NK-92 (cell line): ENCODE measurements around the gene IFNL2.
"Not testable (repeated sequence)": the region's sequence is repeated elsewhere in the genome, so short reads cannot be mapped to it uniquely, and the experiment has no call there.

Experiments used
- DNase-seq: peaks from one replicate; lab custom pipeline; 2025; ENCODE audit not compliant: unreplicated experiment; lab: John Stamatoyannopoulos, UW

IFNL2 gene

GRCh38 chr19:39296055-39296645 is 28.0 kb downstream of the IFNL2 start, which contains the start of gene IFNL1:
IFNL1 (plus strand) TSS chr19:39296407; CDS start chr19:39296422, 15 bp downstream.
- no peak for DNase-seq

DNA sequence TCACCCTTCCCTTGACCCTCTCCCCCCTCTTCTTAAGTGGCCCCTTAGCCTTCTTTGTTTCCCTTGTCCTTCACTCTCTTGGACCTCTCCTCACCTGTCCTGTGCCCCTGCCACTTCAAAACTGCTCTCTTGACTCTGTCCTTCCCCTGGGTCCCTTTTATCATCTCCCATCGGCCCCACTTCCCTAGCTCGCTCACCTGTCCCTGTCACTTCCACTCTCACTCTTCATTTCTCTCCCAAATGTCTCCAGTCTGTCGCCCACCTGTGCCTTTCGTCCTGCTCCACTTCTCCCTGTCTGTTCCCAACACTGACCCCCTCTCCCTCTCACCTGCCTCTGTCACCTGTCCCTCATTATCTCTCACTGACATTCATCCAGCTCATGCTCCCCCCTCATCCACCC is 28.7 kb downstream of the IFNL2 start:
- no peak for DNase-seq

DNA sequence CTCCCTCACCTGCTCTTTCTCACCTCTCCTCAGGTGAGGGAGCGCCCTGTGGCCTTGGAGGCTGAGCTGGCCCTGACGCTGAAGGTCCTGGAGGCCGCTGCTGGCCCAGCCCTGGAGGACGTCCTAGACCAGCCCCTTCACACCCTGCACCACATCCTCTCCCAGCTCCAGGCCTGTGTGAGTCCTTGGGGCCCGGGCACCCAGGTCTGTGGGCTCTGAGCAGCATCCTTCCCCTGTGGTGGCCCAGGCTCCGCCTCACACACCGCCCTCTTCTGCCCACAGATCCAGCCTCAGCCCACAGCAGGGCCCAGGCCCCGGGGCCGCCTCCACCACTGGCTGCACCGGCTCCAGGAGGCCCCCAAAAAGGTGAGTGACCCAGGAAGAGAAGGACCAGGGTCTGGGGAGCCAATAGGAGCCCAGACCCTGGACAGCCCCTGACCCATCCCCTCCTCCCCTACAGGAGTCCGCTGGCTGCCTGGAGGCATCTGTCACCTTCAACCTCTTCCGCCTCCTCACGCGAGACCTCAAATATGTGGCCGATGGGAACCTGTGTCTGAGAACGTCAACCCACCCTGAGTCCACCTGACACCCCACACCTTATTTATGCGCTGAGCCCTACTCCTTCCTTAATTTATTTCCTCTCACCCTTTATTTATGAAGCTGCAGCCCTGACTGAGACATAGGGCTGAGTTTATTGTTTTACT is 29.9 kb downstream of the IFNL2 start:
- DNase-seq = no peak

DNA sequence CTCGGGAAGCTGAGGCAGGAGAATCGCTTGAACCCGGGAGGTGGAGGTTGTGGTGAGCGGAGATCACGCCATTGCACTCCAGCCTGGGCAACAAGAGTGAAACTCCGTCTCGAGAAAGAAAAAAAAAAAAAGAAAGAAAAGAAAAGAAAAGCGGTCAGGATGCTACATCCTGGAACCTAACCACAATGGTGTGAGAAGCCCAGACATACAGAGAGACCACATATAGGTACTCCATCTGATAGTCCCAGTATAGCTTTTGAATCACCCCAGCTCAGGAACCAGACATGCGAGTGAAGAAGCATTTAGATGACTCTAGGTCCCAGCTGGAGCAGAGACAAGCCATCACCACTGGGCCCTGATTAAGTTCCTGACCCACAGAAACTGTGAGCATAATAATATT is 31.2 kb downstream of the IFNL2 start:
- DNase-seq = no peak

GRCh38 chr19:39299832-39300231 is 31.6 kb downstream of the IFNL2 start:
- DNase-seq = no peak

DNA sequence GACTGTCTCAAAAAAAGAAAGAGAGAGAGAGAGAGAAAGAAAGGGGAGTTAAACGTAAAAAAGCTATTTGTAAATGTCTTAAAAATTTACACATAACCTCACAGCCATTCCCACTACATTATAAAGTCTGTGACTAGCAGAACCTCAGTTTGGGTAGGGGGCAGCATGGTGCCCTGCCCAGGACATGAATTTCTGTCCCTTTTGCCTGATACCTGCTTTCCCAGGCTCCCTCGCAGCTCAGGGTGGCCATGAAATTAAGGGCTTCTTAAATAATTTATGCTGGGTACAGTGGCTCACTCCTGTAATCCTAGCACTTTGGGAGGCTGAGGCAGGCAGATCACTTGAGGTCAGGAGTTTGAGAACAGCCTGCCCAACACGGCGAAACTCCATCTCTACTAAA is 32.8 kb downstream of the IFNL2 start:
- no peak for DNase-seq

- no peak for DNase-seq
Measured at GRCh38 chr19:39301562-39301961, 33.4 kb downstream of the IFNL2 start.

DNA sequence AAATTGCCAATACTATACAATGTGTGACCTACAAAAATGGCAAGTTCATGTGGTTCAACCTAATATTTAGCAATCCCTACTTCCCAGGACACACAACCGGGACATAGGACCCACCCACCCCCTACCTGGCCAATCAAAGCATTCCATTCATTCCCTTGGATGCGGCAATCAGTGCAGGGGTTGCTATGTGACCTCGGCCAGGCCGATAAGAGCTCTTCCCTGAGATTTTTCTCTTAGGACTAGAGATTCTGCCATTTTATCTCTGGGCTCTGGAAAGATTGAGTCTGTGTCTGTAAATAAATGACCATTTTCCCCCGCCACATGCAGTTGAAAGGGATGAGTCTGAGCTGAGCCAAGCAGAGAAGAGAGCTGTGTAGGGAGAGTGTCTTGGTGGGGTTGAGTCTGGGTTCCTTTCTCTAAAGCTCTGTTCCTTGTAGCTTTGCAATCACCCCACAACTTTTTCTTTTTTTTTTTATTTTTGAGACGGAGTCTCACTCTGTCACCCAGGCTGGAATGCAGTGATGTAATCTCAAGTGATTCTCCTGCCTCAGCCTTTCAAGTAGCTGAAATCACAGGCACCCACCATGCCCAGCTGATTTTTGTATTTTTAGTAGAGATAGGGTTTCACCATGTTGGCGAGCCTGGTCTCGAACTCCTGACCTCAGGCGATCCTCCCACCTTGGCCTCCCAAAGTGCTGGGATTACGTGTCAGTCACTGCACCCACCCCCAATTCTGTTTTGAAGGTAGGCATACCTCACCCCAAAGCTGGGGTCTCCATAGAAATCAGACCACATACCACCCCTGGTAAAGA is 35.4 kb downstream of the IFNL2 start:
- DNase-seq = no peak

DNA sequence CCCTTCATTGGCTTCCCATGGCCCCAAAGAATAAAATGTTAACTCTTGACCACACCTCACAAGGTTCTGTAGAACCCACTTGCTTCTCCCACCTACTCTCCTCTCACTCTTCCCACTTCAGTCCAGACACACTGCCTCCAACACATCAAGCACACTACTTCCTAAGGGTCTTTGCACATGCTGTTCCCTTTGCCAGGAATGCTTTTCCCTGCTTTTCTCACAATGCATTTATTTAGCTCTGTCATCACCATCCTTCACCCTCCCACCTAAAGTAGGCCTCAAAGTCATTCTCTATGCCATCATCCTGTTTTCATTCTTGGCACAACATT is 36.0 kb downstream of the IFNL2 start:
- DNase-seq = no peak

- DNase-seq = no peak
Measured at GRCh38 chr19:39304701-39305571, 36.7 kb downstream of the IFNL2 start.

DNA sequence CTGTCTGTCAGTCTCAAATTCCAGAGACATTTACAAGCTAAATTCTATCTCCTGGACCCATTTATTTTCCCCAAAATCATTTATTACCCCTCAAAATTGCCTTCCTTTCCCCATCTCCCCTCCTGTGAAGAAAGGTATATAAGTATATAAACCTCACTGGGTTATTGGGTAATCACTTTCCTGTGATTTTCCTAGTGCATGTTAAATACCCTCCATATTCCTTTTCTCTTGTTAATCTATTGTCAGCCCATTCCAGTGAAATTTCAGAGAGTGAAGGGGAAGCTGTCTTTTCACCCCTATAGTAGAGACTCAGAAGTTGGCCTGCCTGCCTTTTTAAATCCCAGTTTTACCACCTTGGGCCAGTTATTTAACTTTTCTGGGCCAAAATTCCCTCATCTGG is 37.9 kb downstream of the IFNL2 start:
- DNase-seq = no peak

GRCh38 chr19:39307046-39307821 is 39.0 kb downstream of the IFNL2 start:
- no peak for DNase-seq

GRCh38 chr19:39307822-39308530 is 39.8 kb downstream of the IFNL2 start:
- no peak for DNase-seq

GRCh38 chr19:39308531-39309304 is 40.5 kb downstream of the IFNL2 start:
- DNase-seq = no peak

- DNase-seq = not testable (repeated sequence)
Measured at GRCh38 chr19:39309305-39309670, 41.1 kb downstream of the IFNL2 start.

DNA sequence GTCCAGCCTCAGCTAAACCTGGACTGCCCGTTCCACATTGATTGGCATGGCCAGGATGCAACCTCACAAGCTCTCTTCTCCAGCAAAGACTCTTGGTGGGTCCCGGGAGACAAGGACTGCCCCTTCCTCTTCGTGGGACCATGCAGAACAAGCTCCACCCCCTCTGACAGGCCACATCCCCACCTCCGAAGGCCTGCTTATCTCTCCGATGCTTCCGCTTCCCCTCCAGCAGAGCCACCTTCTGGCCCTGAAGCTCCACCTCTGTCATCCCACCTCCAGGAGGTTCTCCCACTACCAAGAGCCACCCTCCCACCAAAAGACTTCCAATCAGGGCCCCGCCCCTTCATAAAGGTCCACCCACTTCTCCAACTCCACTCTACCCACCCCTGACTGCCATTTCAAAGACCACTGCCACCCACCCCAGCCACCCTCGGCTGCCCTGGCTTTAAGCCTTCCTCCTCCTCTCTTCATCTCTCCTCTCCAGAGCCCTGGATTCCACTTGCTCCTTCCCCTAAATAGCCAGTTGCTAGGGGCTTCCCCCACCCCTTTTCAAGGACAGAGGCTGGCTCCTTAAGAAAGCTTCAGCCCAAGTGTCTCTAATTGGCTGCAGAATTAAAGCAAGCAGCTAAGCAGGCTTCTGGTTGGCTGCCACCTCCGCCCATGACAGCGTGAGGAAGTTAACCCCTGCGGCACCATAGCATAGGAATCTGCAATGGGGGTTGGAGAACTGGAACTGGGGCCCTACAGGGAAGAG is 42.5 kb downstream of the IFNL2 start:
- DNase-seq = no peak

DNA sequence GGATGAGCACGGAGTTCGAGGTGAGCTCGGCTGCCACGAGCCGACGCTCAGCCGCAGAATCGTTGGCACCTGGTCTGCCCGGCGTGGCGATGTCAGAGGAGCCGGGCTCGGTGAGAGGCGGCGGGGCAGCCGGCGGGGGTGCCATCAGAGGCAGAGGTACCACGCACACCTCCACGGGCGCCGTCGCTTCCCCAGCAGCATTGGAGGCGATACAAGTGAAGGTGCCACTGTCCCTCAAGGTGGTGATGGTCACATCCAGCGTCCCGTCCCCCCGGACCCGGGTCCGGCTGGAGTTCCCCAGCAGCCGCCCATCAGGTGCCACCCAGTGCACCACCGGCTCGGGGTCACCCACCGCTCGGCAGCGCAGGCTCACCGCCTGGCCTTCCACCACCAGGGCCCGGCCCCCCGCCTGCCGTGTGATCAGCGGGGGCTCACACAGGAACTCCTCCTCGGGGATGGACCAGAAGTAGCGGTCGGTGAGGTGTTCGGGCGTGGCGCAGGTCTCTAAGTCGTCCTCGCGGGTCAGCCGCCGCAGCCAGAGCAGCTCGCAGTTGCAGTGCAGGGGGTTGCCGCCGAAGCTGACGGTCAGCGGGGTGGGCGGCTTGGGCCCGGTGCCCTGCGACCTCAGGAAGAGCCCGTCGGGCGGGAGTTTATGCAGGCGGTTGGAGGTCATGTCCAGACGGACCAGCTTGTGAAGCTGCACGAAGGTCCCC is 46.0 kb downstream of the IFNL2 start:
- DNase-seq = no peak

- DNase-seq = no peak
Measured at GRCh38 chr19:39315933-39316332, 47.7 kb downstream of the IFNL2 start.
